Dermis blood vessel endothelial cell (primary cell): ENCODE measurements around the gene HIGD1B. TPM values are rescaled to one million over a fixed set of nuclear protein-coding genes. Genes with fewer than 3 reads are reported as not detected.

Experiments
- DNase-seq: peaks from one replicate; pipeline ENCODE4 v3.0.0; 2010
- total RNA-seq: library from RNA; depleted of rRNA; stranded (reverse); fragments of >200 nt; gene quantifications from 2 replicates; pipeline ENCODE4 v1.2.3, GENCODE V29; 2014

HIGD1B gene
- total RNA-seq, 1 donor from 2014 or later: not detected

DNA sequence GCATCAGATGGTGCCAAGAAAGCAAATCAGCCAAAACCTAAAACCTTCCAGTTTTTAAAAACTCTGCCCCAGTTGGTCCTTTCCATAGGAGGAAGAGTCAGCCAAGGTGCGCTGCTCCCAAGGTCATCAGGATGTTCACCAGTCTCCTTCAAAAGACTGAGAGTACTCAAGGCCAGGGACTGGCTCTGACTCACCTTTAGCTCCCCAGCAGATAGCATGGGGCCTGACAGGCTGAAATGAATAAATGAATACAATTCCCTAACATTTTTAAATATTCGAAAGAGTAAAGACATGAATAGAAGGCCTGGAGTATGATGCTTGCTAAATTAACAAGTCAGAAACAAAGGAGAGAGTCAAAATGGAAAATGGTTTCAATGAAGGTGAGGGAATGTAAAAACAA lies 32.4 kb downstream of the HIGD1B start:
- DNase-seq: no peak

- no peak for DNase-seq
Observed at GRCh38 chr17:44881145-44881544, 33.5 kb downstream of the HIGD1B start.

- no peak for DNase-seq
Observed at GRCh38 chr17:44884941-44885340, 37.3 kb downstream of the HIGD1B start.

- DNase-seq: no peak
Observed at GRCh38 chr17:44887016-44887415, 39.3 kb downstream of the HIGD1B start.

GRCh38 chr17:44887971-44888954 lies 40.6 kb downstream of the HIGD1B start:
- no peak for DNase-seq

- no peak for DNase-seq
Observed at GRCh38 chr17:44889003-44889402, 41.3 kb downstream of the HIGD1B start.

DNA sequence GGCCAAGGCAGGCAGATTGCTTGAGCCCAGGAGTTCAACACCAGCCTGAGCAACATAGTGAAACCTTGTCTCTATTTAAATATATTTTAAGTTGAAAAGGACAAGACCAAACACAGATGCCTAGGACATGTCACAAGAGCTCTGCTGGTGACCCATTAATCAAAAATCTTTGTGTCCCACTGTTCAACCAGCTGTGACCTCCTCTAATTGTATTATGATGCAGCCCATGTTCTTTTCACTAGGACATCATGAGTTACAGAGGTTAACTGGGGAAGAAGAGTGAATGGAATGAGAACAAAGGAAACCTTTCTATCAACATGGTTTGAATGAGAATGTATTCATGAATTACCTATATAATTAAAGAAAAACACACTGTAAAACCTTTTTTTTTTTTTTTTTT lies 44.6 kb downstream of the HIGD1B start:
- no peak for DNase-seq

DNA sequence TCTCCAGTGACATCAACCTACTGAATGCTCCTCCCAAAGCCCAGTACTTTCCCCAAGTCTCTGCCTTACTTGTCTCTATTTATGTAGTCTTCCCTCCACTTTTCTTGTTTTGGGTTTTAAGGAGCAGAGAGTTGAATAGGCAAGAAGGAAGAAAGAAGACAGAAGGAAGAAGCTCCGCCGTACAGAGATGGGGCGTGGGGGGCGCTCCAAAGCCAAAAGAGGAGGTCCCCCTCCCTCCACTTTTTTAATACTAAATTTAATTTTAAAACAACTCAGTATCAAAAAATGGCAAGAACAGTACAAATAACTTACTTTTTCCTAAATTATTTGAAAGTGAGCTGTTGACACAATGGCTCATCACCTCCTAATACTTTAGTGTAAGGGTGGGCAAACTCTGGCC lies 47.0 kb downstream of the HIGD1B start:
- no peak for DNase-seq

- peak; percentile 61 for DNase-seq
Observed at GRCh38 chr17:44898768-44899073, 51.0 kb downstream of the HIGD1B start.

- DNase-seq: peak; percentile 94
Observed at GRCh38 chr17:44899074-44899782, 51.5 kb downstream of the HIGD1B start, which contains the start of gene EFTUD2. EFTUD2 (minus strand) TSS chr17:44899445; CDS start chr17:44894521, 4,924 bp downstream.

Other genes starting within 250 kb of the HIGD1B start
- under 0.01 TPM in 2 replicates for gene MEIOC, start 191.4 kb upstream of the HIGD1B start, total RNA-seq
- gene CCDC43, start 158.1 kb upstream of the HIGD1B start, total RNA-seq: 40.2 and 45.5 TPM in 2 replicates
- 2.6 and 7.7 TPM in 2 replicates for gene DBF4B, start 139.2 kb upstream of the HIGD1B start, total RNA-seq
- gene ADAM11, start 88.9 kb upstream of the HIGD1B start, total RNA-seq: under 0.01 and 0.09 TPM in 2 replicates
- gene GJC1, start 17.6 kb upstream of the HIGD1B start, total RNA-seq: 7.5 and 13.9 TPM in 2 replicates
- gene EFTUD2, start 51.6 kb downstream of the HIGD1B start, total RNA-seq: 154 and 298 TPM in 2 replicates
- 0.51 TPM in 1 of 2 replicates, not detected in the other for gene GFAP, start 67.6 kb downstream of the HIGD1B start, total RNA-seq
- gene KIF18B, start 99.9 kb downstream of the HIGD1B start, total RNA-seq: 1.4 and 7.3 TPM in 2 replicates
- 0.14 TPM in 1 of 2 replicates, not detected in the other for gene C1QL1, start 120.4 kb downstream of the HIGD1B start, total RNA-seq
- gene DCAKD, start 203.7 kb downstream of the HIGD1B start, total RNA-seq: 33.8 and 36.4 TPM in 2 replicates
- gene NMT1, start 213.4 kb downstream of the HIGD1B start, total RNA-seq: 69.4 and 79.1 TPM in 2 replicates